HEK293T (cell line): Measurements from ENCODE around the gene PDE2A.

Experiments
- ELF4 ChIP-seq: fragments of 450-650 bp; IDR thresholded peaks from 2 replicates; pipeline ENCODE4 v1.6.1; 2017; ENCODE audit warnings: antibody characterized with exemption
- NFRKB ChIP-seq: fragments of 450-650 bp; IDR thresholded peaks from 2 replicates; pipeline ENCODE4 v1.6.1; 2016; ENCODE audit warnings: mild to moderate bottlenecking, moderate library complexity
- SUZ12 ChIP-seq: fragments of 450-650 bp; IDR thresholded peaks from 2 replicates; pipeline ENCODE4 v1.6.1; 2016; ENCODE audit warnings: mild to moderate bottlenecking

GRCh38 chr11:72701466-72701865, 27.2 kb upstream of the PDE2A start:
- no peak for TF ChIP-seq ELF4
- no peak for TF ChIP-seq NFRKB
- no peak for TF ChIP-seq SUZ12
